HG03045 (cell line): Measurements from ENCODE around the gene NT5C2.
"Not testable (repeated sequence)": the region's sequence is repeated elsewhere in the genome, so short reads cannot be mapped to it uniquely, and the experiment has no call there.

Experiments
- ATAC-seq: cut with Tn5 transposase; IDR thresholded peaks from one replicate; pipeline ENCODE4 v1.9.1; 2021; ENCODE audit warnings: mild to moderate bottlenecking, moderate library complexity; ENCODE audit not compliant: unreplicated experiment

The NT5C2 gene

DNA sequence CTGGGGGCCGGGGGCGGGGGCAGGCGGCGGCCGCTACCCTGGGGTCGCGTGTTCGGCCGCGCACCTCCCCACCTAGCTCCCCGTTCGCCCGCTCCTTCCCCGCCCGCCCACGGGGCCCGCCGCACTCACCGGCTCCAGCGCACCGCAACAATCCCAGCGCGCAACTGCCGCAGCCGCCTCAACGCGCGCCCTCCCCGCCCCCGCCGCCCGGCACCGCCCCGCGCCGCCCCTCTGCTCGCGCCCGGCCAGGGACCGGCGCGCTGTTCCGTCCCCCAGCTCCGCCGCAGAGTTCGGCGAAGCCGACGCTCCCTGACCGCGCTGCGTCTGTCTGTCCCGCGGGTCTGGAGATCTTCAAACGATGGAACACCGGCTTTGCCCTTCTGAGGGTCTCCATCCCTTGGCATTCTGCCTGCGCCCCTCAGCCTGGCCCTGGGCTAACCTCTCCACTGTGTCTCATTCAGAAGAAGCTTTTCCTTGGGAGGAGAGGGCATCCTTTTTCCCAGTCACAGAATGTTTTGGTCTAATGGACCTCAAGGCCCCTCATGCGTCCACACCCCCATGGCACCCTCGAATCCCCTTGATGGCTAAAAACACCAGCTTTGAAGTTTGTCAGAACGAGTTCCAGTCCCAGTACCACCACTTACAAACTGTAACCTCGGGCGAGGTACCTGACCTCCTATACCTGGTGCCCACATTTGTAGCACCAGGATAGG lies at the start of gene NT5C2:
NT5C2 (minus strand) TSS at position 166 of the 713 bp plus-strand sequence. CDS start 18,314 bp downstream, outside the sequence.
- ATAC-seq, result peak; percentile 68

DNA sequence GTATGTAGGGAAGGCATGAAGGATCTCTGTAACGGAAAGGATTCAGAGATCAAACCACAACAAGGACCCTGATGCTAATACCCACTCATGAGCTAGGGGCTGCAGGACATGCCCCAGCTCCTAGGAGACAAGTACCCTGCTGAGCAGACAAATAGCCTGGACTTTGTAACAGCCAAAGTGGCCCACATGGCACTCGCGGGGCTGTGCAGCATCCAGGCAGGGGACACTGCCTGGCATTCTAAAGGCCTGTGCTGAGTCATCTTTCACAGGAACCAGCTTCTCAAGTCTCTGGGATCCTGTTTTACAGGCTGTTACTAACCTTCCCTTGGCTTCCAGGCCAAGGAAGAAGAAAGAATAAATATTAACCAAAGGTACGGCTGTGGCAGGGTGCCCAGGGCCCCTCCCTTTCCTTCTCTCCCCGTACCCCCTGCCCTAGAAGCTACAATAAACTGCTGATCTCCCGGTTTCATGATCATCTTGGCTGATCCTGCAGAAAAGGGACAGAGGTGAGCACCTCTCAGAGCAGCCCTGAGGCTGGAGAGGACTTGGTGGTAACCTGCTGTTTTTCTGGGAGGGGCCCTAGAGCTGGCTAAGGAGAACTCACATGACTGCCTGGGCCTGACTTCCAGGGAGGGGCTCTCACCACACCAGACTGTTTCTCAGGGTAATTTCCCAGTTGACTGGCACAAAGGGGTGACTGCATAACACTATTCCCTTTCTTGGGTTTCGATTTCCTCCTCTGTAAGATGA lies 48.4 kb upstream of the NT5C2 start:
- no peak for ATAC-seq

DNA sequence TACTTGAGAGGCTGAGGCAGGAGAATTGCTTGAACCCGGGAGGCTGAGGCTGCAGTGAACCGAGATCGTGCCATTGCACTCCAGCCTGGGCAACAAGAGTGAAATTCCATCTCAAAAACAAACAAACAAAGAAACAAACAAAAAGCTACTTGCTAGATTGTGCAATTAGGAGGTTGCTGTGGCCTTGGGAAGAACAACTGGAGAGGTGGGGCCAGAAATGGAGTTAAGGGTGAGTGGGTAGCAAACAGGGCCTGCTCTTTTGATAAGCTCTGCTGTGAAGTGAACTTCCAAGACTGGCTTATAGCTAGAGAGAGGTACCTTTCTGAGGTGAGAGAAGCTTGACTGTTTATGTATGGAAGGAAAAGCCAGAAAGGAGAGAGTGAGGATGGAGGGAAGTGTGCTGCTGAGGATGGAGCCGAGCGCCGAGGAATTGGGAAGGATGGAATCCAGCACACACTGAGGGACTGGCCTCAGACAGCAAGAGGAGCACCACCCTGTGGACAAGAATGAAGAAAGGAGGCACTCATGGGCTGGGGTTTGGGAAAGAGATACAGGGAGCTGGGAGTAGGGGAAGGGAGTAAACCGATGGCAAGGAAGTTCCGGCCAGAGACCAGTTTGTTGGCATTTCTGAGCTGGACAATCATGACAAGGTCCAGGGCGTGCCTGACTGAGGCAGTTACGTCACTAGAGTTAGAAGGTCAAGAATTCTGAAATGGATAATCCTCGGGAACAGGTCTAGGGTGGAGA lies 45.6 kb upstream of the NT5C2 start:
- no peak for ATAC-seq

DNA sequence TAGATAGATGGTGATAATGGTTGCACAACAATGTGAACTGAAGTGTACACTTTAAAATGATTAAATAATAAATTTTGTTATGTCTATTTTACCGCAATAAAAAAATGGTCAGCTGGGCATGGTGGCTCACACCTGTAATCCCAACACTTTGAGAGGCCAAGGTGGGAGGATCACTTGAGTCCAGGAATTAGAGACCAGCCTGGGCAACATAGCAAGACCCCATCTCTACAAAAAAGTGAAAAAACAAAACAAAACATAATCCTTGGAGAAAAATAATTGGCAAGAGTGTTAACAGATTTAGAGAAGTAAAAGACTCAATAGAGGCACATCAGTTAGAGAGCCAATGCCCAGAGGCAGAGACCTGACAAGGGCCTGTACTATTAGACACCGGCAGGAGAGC lies 42.7 kb upstream of the NT5C2 start:
- no peak for ATAC-seq

DNA sequence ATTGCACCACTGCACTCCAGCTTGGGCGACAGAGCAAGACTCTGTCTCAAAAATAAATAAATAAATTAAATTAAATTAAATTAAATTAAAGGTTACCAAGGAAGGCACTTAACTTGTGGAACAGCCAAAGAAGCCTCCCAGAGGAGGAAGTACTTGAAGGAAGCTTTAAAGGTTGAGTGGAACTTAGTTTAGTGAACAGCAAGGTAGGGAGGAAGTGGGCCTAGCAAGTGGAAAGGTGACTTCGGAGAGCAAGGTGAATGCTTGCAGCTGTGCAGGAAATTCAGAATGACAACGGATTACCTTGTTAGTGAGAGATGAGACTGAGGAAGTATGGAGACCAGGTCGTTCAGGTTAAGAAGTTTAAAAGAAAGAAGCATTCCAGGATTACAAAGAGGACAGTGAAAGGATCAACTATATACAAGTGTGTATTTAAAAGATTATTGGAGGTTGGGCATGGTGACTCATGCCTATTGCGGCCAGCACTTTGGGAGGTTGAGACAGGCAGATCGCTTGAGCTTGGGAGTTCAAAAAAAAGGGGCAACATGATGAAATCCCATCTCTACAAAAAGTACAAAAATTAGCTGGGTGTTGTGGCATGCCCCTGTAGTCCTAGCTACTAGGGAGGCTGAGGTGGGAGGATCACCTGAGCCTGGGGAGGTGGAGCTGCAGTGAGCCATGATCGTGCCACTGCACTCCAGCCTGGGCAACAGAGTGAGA lies 39.9 kb upstream of the NT5C2 start:
- ATAC-seq, result no peak

DNA sequence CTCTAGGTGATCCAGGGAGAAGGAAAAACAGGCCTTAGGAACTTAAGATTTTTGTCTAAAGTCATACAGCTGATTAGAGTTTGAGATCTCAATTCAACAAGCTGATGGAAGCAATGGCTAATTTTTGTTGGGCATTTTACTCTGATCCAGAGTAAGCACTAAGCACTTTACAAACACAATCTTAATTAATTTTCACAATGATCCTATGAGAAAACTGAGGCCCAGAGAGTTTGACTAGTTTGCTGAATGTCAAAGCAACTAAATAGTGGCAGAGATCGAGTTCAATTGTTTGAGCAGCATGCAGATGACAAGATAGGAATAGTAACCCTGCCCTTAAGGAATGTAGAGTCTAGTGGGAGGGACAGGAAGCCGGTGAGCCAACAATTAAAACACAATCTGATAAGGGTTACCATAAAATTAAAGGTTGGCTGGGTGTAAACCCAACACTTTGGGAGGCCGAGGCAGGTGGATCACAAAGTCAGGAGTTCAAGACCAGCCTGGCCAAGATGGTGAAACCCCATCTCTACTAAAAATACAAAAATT lies 39.1 kb upstream of the NT5C2 start:
- no peak for ATAC-seq

DNA sequence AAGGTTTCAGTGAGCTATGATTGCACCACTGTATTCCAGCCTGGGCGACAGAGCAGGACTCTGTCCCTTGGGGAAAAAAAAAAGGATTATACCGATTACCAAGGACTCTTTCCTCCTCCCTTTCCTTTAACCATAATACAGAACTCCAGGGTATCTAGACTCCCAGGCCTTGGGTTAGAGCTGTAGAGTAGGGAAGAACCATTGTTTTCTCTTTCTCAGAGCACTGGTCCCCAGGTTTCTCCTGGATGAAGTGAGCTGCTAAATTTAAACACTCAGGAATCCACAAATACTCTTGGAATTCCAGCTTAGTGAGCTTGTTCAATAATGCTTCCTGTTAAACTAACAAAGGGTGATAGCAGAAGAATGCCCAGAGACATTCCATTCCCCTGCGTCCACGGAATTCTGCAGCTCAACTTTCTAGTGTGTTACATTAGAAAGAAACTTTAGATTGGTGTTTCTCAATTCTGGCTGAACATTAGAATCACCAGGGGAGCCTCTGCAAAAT lies 38.0 kb upstream of the NT5C2 start:
- no peak for ATAC-seq

DNA sequence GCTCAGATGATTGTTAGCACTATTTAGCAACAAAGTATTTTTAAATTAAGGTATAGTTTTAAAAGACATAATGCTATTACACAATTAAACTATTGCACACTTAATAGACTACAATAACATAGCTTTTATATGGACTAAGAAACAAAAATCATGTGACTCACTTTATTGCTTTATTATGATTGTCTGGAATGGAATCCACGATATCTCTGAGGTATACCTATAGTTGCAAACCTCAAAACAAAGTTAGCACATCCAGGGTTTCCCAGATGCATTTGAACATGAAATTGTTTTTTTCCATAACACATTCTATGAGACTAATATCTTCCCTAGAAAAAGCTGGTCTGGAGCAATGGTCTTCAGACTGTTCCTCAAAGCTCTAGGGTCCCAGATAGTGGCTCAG lies 34.3 kb upstream of the NT5C2 start:
- ATAC-seq, result no peak

DNA sequence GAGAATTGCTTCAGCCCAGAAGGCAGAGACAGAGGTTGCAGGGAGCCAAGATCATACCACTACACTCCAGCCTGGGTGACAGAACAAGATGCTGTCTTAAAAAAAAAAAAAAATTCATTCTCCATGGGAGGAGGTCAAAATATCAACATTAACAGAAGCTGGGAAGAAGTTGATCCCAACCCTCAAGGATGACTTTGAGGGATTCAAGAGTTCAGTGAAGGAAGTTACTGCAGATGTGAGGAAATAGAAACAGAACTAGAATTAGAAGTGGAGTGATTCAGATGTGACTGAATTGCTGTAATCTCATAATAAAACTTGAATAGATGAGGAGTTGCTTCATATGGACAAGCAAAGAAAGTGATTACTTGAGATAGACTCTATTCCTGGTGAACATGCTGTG lies 32.9 kb upstream of the NT5C2 start:
- ATAC-seq, result no peak

DNA sequence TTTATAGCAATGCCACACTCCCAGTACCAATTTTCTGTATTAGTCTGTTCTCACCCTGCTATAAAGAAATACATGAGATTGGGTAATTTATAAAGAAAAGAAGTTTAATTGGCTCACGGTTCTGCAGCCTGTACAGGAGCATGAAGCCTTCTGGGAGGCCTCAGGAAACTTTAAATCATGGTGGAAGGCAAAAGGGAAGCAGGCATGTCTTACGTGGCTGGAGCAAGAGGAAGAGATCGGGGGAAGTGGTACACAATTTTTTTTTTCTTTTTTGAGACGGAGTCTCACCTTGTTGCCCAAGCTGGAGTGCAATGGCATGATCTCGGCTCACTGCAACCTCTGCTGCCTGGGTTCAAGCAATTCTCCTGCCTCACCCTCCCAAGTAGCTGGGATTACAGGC lies 31.6 kb upstream of the NT5C2 start:
- ATAC-seq, result not testable (repeated sequence)

DNA sequence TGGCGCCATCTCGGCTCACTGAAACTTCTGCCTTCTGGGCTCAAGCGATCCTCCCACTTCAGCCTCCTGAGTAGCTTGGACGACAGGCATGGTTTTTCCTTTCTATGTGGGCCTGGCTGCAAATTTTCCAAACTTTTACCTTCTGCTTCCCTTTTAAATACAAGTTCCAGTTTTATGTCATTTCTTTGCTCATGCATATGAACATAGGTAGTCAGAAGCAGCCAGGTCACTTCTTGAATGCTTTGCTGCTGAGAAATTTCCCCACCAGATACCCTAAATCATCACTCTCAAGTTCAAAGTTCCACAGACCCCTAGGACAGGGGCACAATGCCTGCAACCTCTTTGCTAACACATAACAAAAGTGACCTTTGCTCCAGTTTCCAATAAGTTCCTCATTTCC lies 31.1 kb upstream of the NT5C2 start:
- no peak for ATAC-seq

DNA sequence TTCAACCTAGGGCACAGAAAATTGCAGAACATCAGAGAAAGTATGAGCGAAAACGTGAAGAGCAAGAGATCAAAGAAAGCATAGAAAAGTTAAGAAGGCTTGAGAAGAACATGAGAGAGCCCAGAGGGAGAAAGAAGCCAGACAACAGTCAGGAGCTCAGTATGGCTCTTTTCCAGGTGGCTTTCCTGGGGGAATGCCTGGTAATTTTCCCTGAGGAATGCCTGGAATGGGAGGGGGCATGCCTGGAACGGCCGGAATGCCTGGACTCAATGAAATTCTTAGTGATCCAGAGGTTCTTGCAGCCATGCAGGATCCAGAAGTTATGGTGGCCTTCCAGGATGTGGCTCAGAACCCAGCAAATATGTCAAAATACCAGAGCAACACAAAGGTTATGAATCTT lies 23.3 kb upstream of the NT5C2 start:
- not testable (repeated sequence) for ATAC-seq

DNA sequence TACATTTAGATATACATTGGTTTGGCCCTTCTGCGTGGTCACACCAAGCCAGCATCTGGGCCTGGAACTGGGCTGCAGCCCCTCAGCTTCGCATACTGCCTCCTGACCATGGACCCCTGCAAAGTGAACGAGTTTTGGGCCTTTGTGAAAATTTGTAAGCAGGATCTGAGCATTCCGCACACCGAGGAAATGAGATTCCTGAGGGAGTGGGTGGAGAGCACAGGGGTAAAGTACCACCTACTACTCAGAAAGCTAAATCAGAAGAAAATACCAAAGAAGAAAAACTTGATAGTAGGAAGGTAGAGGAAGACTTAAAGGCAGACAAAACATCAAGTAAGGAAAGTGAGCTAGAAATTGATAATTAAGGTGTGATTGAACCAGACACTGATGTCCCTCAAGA lies 22.5 kb upstream of the NT5C2 start:
- no peak for ATAC-seq

DNA sequence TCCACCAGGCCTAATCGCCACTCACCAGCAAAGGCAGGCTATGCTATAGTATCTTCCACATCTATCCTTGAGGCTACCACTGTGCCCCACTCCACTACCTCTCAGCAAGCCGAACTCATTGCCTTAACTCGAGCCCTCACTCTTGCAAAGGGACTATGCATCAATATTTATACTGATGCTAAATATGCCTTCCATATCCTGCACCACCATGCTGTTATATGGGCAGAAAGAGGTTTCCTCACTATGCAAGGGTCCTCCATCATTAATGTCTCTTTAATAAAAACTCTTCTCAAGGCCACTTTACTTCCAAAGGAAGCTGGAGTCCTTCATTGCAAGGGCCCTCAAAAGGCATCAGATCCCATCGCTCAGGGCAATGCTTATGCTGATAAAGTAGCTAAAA lies 17.2 kb upstream of the NT5C2 start:
- ATAC-seq, result not testable (repeated sequence)

DNA sequence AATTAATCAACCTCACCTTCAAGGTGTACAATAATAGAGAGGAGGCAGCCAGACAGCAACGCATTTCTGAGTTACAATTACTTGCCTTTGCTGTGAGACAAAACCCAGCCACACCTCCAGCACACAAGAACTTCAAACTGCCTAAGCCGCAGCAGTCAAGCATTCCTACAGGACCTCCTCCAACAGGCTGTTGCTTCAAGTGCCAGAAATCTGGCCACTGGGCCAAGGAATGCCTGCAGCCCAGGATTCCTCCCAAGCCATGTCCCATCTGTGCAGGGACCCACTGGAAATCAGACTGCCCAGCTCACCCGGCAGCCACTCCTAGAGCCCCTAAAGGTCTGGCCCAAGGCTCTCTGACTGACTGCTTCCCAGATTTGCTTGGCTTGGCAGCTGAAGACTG lies 14.6 kb upstream of the NT5C2 start:
- not testable (repeated sequence) for ATAC-seq

DNA sequence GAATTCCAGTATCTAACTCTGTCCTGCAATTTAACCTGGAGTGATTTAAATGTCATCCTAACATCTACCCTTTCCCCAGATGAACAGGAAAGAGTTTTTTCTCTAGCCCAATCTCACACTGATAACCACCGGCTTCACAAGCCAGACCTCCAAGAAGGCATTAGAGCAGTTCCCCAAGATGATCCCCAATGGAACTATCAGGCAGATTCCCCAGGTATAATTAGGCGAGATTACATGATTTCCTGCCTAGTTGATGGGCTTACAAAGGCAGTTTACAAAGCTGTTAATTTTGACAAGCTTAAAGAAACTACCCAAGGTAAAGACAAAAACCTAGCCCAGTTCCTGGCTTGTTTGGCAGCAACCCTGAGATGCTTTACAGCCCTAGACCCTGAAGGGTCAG lies 14.1 kb upstream of the NT5C2 start:
- no peak for ATAC-seq

DNA sequence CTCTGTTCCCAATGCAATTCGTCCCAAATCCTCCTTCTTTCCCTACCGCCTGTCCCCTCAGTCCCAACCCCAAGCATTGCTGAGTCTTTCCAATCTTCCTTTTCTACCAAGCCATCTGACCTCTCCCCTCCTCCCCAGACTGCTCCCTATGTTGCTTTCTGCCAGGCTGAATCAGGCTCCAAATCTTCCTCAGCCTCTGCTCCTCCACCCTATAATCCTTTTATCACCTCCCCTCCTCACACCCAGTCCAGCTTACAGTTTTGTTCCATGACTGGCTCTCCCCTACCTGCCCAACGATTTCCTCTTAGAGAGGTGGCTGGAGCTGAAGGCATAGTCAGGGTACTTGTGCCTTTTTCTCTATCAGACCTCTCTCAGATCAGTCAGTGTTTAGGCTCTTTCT lies 13.6 kb upstream of the NT5C2 start:
- not testable (repeated sequence) for ATAC-seq

DNA sequence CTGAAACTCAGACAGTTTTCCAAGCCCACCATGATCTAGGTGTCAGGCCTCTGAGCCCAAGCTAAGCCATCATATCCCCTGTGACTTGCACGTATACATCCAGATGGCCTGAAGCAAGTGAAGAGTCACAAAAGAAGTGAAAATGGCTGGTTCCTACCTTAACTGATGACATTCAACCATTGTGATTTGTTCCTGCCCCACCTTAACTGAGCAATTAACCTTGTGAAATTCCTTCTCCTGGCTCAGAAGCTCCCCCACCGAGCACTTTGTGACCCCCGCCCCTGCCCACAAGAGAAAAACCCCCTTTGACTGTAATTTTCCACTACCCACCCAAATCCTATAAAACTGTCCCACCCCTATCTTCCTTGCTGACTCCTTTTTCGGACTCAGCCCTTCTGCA lies 12.3 kb upstream of the NT5C2 start:
- ATAC-seq, result not testable (repeated sequence)

DNA sequence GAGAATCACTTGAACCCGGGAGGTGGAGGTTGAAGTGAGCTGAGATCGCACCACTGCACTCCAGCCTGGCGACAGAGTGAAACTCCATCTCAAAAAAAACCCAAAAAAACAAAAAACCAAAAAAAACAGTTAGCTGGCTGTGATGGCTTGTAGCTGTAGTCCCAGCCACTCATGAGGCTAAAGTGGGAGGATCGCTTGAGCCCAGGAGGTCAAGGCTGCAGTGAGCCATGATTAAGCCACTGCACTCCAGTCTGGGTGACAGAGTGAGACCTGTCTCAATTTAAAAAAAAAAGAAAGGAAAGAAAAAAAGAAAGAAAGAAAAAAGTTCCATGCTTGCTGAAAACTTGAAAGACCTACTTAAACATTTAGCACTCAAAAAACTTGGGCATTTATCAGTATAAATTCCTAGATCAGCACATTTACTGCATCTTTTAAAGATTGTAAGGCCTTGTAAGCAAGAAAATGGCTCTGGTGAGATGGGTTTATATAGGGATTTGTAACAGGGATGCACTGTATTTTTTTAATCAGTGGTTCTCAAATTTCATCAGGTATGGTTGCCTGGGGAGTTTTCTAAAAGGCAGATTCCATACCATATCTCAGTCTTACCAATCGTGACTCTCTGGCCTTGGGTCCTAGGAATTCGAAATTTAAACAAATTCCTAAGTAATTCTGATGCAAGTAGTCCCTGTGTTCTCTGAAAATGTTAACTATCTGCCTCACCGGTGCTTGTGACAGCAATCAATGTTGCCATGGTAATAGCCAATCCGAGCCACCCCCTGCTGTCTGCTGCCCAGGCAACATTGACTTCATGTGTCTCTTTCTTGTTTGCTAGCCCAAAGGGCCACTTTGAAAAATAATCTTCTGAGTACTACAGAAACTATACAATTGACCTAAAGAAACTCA lies 11.5 kb upstream of the NT5C2 start:
- ATAC-seq, result no peak

DNA sequence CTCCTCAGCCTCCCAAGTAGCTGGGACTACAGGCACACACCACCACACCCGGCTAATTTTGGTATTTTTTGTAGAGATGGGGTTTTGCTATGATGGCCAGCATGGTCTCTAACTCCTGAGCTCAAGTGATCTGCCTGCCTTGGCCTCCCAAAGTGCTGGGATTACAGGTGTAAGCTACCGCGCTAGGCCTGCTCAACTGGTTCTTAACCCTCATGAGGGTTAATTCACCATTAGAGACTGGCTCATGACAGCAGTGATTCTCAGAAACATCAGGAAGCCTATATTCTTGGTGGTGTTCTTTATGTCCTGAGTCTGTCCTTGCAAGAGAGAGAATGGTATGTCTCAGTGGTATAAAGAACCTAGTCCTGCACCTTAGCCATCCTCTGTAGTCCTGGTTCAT lies 10.4 kb upstream of the NT5C2 start:
- ATAC-seq, result no peak
